Measurements from ENCODE around the gene CYP2W1.

The CYP2W1 gene

DNA sequence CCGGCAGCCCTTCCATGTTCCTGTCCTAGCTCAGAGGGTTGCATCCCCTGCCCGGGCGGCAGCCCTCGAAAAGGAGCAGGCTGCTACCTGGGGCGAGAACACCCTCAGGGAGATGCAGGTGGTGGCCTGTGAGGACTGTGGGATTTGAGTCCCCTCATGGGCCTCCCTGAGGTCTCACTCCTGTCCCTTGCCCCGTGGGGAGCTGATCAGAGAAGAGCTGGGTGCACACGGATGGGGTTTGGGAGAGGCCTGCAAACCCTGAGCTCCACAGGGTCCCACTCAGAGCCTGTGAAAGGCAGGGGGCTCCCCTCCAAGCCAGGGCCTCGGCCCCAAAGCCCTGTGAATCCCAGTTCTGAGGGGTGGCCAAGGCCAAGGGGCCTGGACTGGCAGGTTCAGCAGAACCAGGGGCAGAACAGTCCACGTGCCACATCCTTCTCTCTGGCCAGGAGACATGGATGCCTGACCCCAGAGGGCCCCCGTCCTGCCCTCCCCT lies 424 bp upstream of the CYP2W1 start:
- no peak for DNase-seq

- DNase-seq: no peak
Measured at GRCh38 chr7:983616-984071, 663 bp downstream of the CYP2W1 start.

DNA sequence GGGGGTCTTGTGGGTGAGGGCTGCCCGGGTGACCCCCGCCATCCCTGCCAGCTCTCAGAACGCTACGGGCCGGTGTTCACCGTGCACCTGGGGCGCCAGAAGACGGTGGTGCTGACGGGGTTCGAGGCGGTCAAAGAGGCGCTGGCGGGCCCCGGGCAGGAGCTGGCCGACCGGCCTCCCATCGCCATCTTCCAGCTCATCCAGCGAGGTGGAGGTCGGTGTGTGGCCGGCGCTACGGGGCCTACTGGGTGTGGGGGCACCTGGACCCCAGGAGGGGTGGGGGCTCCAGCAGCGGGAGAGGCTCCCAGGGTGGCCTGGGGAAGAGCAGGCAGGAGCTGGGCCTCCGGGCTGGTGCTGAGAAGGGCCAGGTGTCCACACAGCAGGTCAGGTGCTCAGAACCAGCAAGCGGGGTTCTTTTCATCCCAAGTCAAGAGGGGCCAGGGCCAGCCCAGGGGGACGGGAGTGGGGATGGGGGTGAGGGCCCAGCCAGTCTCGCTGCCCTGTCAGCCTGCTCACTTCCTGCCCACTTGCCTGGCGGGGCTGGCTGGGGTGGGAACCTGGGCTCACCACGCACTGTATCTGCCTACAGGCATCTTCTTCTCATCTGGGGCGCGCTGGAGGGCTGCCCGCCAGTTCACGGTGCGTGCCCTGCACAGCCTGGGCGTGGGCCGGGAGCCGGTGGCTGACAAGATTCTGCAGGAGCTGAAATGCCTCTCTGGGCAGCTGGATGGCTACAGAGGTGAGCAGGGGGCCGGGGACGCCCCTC lies 1.6 kb downstream of the CYP2W1 start:
- no peak for DNase-seq

DNA sequence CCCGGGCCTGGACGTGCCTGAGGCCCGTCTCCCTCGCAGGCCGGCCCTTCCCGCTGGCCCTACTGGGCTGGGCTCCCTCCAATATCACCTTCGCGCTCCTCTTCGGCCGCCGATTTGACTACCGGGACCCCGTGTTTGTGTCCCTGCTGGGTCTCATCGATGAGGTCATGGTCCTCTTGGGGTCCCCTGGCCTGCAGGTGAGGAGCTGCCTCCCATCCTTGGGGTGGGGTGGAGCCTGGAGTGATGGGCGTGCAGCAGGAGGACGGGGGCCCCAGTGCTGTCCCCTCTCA lies 2.1 kb downstream of the CYP2W1 start:
- no peak for DNase-seq

- no peak for DNase-seq
Measured at GRCh38 chr7:985915-986741, 3.1 kb downstream of the CYP2W1 start.

DNA sequence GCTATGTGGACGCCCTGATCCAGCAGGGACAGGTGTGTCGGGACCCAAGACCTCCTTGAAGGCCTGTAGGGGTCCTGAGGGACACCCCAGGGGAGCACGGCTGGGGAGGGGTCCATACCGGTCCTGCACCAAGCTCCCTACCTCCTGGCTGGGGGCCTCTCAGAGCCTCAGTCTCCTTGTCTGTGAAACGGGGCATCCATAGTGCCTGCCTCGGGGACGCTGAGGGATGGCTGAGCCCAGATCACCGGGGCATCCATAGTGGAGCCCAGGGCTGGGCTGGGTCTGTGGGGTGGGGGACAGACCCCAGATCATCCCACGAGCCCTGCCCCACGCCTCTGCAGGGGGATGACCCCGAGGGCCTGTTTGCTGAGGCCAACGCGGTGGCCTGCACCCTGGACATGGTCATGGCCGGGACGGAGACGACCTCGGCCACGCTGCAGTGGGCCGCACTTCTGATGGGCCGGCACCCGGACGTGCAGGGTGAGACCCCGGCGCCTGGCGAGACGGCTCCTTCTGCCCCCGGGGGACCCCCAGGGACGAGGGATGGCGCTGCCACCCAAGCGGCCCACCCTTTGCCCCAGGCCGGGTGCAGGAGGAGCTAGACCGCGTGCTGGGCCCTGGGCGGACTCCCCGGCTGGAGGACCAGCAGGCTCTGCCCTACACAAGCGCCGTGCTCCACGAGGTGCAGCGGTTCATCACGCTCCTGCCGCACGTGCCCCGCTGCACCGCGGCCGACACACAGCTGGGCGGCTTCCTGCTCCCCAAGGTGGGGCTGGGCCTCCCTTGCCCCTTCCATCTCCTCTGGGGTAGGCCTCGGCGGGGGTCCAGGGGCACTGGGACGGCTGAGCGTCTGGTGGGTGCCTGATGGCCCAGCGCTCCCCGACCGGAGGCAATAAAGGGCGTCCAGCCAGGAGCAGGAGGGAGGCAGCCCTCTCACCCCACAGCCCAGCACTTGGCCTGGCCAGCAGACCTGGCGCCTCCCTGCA lies 4.1 kb downstream of the CYP2W1 start:
- DNase-seq: no peak

DNA sequence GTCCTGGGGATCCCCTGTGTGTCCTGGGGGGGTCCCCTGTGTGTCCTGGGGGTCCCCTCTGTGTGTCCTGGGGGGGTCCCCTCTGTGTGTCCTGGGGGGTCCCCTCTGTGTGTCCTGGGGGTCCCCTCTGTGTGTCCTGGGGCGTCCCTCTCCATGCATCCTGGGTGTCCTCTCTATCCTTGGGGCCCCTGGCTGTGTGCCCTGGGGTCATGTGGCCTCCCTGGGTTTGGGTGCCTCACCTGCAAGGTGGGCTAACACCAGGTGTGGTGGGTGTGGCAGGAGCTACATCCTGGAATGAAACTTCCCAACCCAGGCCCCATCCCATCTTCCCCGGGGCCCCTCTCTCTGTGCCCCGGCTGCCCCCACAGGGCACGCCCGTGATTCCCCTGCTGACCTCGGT lies 4.9 kb downstream of the CYP2W1 start:
- no peak for DNase-seq

GRCh38 chr7:988426-988911 lies 5.5 kb downstream of the CYP2W1 start:
- DNase-seq: no peak

GRCh38 chr7:988963-989529 lies 6.1 kb downstream of the CYP2W1 start:
- no peak for DNase-seq

DNA sequence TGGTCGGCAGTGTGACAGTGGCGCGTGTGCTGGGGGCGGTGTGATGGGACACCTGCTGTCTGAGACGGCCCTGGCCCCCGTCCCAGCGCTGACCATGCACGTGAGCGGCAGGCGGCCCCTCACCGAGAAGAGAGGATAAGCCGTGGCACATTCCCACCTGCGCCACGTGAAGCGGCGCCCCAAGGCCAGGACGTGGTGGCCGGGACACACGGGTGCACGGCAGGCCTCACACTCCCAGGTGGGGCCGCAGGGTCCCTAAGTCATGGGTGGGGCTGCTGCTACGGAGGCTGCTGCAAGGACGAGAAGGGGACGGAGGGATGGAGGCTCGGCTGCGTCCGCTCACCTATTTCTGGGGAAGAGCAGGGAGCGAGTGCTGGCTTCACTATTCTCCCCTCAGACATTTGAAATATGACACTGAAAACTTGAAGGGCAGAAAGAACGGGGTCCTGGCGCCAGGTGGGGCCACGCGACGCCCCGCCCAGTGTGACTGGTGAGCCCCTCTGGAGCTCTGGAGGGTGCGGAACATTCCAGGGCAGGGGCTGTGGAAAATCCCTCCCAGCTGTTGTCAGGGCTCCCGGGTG lies 7.5 kb downstream of the CYP2W1 start:
- DNase-seq: no peak

DNA sequence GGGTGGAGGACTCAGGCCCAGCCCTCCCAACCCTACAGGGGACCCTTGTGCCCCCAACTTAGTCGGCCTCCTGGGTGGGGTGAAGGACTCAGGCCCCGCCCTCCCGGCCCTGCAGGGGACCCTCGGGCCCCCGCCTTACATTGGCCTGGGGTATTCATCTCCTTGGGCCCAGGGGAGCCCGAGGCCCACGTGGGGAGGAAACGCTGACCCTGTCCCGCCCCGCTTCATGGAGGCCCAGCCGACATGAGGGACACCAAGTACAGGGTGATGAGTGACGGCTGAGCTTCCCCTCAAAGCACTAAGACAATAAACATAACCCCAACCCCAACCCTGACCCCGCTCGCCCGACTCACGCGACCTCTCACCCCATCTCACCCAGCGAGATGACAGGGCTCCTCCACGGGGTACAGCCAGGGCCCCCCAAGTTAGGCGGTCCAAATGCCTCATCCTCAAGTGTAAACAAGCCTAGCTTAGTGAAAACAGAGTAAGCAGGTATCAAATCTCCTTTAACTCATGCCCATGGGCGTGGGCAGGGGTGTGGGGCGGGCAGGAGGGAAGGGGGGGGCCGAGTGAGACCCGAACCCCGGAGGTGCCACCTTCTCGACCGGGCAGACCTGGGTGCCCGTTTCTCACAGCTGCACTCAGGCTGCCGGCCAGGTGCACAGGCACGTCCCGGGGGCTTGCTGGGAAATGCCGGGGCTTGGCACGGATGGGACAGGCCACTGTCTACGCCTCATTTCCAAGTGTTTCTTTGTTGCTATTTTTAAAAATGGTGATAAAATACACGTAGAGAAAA lies 8.2 kb downstream of the CYP2W1 start:
- DNase-seq: no peak

DNA sequence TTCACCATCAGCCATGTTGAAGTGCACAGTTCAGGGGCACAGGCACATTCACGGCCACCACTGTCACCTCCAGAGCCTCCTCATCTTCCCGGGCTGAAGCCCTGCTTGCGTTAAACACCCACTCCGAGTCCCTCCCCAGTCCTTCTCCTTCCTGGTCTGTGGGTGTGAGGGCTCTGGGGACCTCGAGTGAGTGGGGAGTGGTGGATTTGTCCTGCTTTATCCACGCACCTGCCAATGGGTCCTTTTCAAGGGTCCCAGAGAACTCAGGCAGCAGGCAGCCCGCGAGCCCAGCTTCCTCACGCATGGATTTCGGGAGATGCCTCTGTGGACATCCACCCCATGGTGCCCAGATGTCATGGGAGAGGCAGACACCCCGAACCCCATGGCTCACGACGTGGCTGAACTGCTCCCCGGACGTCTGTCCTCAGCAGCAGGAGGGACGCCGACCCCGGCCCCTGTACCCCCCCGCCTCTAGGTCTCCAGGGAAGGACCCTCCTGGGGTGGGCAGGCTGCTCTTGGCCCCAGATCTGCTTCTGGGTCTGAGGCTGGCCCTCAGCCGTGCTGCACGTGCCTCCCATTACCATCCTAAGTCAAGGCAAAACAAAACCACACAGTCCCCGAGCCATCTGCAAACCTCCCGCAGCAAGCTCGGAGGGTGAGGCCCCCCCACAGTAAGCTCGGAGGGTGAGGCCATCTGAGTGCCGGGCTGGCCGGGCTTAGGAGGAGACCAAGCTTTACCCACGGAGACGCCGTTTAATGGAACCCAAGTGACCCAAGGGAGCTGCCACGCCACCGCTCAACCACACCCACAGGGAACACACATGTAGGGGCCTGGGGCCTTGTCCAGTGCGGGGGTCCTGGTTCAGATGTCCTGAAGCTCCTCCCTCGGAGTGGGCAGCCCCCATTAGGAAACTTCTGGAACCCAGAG lies 9.0 kb downstream of the CYP2W1 start:
- DNase-seq: no peak

DNA sequence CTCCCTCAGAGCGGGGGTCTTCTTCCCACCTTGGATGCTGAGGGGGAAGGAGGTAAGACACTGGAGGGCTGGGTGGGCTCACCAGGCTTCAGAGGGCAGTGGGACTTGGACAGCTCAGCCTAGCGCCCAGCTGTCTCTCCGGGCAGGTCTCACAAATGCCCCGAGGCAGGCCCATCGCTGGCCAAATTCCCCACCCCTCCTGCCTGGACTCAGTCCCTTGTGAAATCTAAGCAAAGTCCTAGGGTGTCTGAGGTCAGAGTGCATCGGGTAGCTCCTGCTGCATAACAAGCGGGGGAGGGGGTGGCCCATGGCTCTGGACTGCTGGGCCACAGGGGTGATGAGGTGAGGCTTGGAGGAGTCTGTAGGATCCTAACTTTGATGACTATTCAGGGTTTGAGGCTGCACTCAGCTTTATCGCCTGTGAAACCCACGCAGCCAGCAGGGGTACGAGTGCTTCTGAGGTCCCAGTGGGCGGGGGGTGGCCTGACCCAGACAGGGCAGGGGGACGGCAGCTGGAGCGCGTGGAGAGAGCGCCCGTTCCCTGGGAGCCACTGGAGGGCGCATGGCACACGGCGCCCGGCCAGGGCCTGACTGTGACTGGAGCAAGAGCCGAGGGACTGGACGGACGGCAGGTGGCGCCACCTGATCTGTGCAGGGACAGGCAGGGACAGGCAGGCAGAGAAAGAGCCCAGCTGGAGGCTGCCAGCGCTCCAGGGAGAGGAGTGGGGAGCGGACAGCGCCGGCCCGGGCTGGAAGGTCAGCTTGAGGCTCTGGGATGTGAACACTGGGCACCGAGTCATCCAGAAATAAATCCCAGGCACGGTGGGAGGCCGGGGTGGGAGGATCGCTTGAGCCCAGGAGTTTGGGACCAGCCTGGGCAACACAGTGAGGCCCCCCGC lies 10.0 kb downstream of the CYP2W1 start:
- peak; percentile 90 for DNase-seq

GRCh38 chr7:994592-995308 lies 11.8 kb downstream of the CYP2W1 start:
- DNase-seq: no peak

GRCh38 chr7:995571-995970 lies 12.6 kb downstream of the CYP2W1 start:
- DNase-seq: no peak

GRCh38 chr7:996079-996872 lies 13.3 kb downstream of the CYP2W1 start:
- DNase-seq: no peak

Measured in NCI-H748 treated with DMSO at 0.1 percent for 48 hours (cell line).